NCI-H1417 (cell line): ENCODE measurements around the gene CCNG1.
A peak's percentile ranks its signal among the peaks of the same experiment; 100 is the strongest.
"Not testable (repeated sequence)": the region's sequence is repeated elsewhere in the genome, so short reads cannot be mapped to it uniquely, and the experiment has no call there.

ENCODE experiments used
- DNase-seq, 3 experiments: peaks; one replicate each; lab custom pipeline; 2025; lab: John Stamatoyannopoulos, UW

The CCNG1 gene

GRCh38 chr5:163437309-163438182 is at the start of gene CCNG1:
Gene CCNG1 (plus strand): TSS chr5:163437595. CDS start chr5:163439257, 1,662 bp downstream.
- DNase-seq, result peak; percentile 90 to 96 (median 95)

GRCh38 chr5:163395792-163396191 is 41.6 kb upstream of the CCNG1 start:
- DNase-seq, result no peak

- not testable (repeated sequence) for DNase-seq
These were observed 40.5 kb upstream of the CCNG1 start for GRCh38 chr5:163396818-163397340.

- no peak for DNase-seq
These were observed 40.0 kb upstream of the CCNG1 start for GRCh38 chr5:163397354-163397753.

- DNase-seq, result no peak
These were observed 37.5 kb upstream of the CCNG1 start for GRCh38 chr5:163399923-163400322.

- no peak for DNase-seq
These were observed 36.1 kb upstream of the CCNG1 start for GRCh38 chr5:163401271-163401670.

GRCh38 chr5:163402007-163402406 is 35.4 kb upstream of the CCNG1 start:
- DNase-seq, result no peak

GRCh38 chr5:163404364-163405173 is 32.8 kb upstream of the CCNG1 start:
- DNase-seq, result no peak

GRCh38 chr5:163407034-163407655 is 30.2 kb upstream of the CCNG1 start:
- no peak for DNase-seq

- peak; percentile 23 to 70 (median 32) for DNase-seq
These were observed 29.0 kb upstream of the CCNG1 start for GRCh38 chr5:163408311-163408923.

GRCh38 chr5:163409384-163409783 is 28.0 kb upstream of the CCNG1 start:
- DNase-seq, result no peak

- DNase-seq, result no peak
These were observed 26.9 kb upstream of the CCNG1 start for GRCh38 chr5:163410505-163410904.

- not testable (repeated sequence) for DNase-seq
These were observed 21.7 kb upstream of the CCNG1 start for GRCh38 chr5:163415673-163416072.

GRCh38 chr5:163424836-163425235 is 12.6 kb upstream of the CCNG1 start:
- no peak for DNase-seq

- not testable (repeated sequence) for DNase-seq
These were observed 11.3 kb upstream of the CCNG1 start for GRCh38 chr5:163426128-163426527.

- no peak for DNase-seq
These were observed 4.9 kb upstream of the CCNG1 start for GRCh38 chr5:163432544-163432943.

GRCh38 chr5:163433271-163433670 is 4.1 kb upstream of the CCNG1 start:
- no peak for DNase-seq

GRCh38 chr5:163434401-163434866 is 3.0 kb upstream of the CCNG1 start:
- DNase-seq, result no peak

- peak in 1 of 3 experiments; percentile 18 for DNase-seq
These were observed 880 bp upstream of the CCNG1 start for GRCh38 chr5:163436515-163436914.

GRCh38 chr5:163437011-163437308 is 435 bp upstream of the CCNG1 start:
- no peak for DNase-seq

- no peak for DNase-seq
These were observed 1.7 kb downstream of the CCNG1 start for GRCh38 chr5:163439092-163439425.

GRCh38 chr5:163440954-163441353 is 3.6 kb downstream of the CCNG1 start:
- DNase-seq, result no peak
